Panc1 (cell line): ENCODE measurements around the gene ADAMTS2. TPM values are rescaled to one million over a fixed set of nuclear protein-coding genes. Genes with fewer than 3 reads are reported as not detected.

ENCODE experiments used
- ATAC-seq: fragments of 200-7000 bp; cut with Tn5 transposase; 2 replicates; pipeline ENCODE4 v1.9.1; 2020; ENCODE audit warnings: mild to moderate bottlenecking, moderate library complexity
- BruUV-seq: library from RNA; stranded (reverse); fragments of 400-500 nt; replicated peaks from 2 replicates; lab custom pipeline; 2021; lab: Mats Ljungman, UMichigan
- CTCF ChIA-PET: fragments of 300-600 bp; sonication (Branson Sonifier 250); formaldehyde crosslinking; loops from one replicate; lab custom pipeline; 2022; ENCODE audit warnings: antibody characterized with exemption; lab: Charles Lee
- POLR2A ChIA-PET: fragments of 300-600 bp; sonication (Branson Sonifier 250); formaldehyde crosslinking; loops from one replicate; lab custom pipeline; 2022; ENCODE audit warnings: antibody characterized with exemption; lab: Charles Lee
- DNase-seq: peaks from one replicate; pipeline ENCODE4 v3.0.0-alpha.2; 2010; ENCODE audit warnings: low read depth, low spot score
- H3K27ac ChIP-seq: 2 replicates; pipeline ENCODE4 v1.5.1; 2011; ENCODE audit warnings: mild to moderate bottlenecking, low read length, inconsistent platforms
- H3K27me3 ChIP-seq: fragments of 200-500 bp; sonication (Bioruptor generic); 2 replicates; pipeline ENCODE4 v1.6.0; 2014; ENCODE audit warnings: low read length, inconsistent platforms; ENCODE audit not compliant: control insufficient read depth, insufficient read depth
- H3K36me3 ChIP-seq: fragments of 200-500 bp; sonication (Bioruptor generic); 2 replicates; pipeline ENCODE4 v1.5.1; 2014; ENCODE audit warnings: inconsistent platforms, mild to moderate bottlenecking, low read length, moderate library complexity; ENCODE audit not compliant: control insufficient read depth, insufficient read depth
- H3K4me1 ChIP-seq: 2 replicates; pipeline ENCODE4 v1.5.1; 2011; ENCODE audit warnings: inconsistent platforms, mild to moderate bottlenecking, low read length, moderate library complexity; ENCODE audit not compliant: control insufficient read depth, insufficient read depth
- H3K4me3 ChIP-seq, 2 experiments: 2 replicates each; pipeline ENCODE4 v1.5.1; 2011 to 2012; ENCODE audit warnings: low read depth in 2 of 2, low read length in 2 of 2, mild to moderate bottlenecking in 2 of 2, inconsistent platforms in 1 of 2, moderate library complexity in 1 of 2
- H3K9me3 ChIP-seq: fragments of 200-500 bp; sonication (Bioruptor generic); 2 replicates; pipeline ENCODE4 v1.5.1; 2014; ENCODE audit warnings: low read depth, mild to moderate bottlenecking, inconsistent platforms, low read length, moderate library complexity; ENCODE audit not compliant: control insufficient read depth, insufficient read depth
- POLR2AphosphoS5 ChIP-seq: IDR thresholded peaks from 2 replicates; pipeline ENCODE4 v1.6.1; 2012; ENCODE audit warnings: mild to moderate bottlenecking, low read depth, low read length, moderate library complexity
- SIN3A ChIP-seq: IDR thresholded peaks from 2 replicates; pipeline ENCODE4 v1.6.1; 2012; ENCODE audit warnings: low read depth, mild to moderate bottlenecking, low read length, moderate library complexity, borderline replicate concordance; ENCODE audit not compliant: insufficient read depth
- TCF7L2 ChIP-seq: IDR thresholded peaks from 2 replicates; pipeline ENCODE4 v1.6.1; 2011; ENCODE audit warnings: mild to moderate bottlenecking, low read depth, low read length, inconsistent platforms
- in situ Hi-C: cut with HindIII; loops from 2 replicates; pipeline ENCODE4 v1.10.0; 2016; ENCODE audit warnings: low sequenced_read_pairs, low pct_unique_long_range_greater_than_20kb
- intact Hi-C: fragments of 100-400 bp; cut with micrococcal nuclease; formaldehyde crosslinking; loops from one replicate; pipeline ENCODE4 v1.10.0; 2022; ENCODE audit not compliant: unreplicated experiment
- total RNA-seq: library from RNA; stranded (reverse); gene quantifications from one replicate; pipeline ENCODE4 v1.2.1, GENCODE V29; 2021; ENCODE audit not compliant: unreplicated experiment
- TF ChIP-seq, protein P1 (sequence below): fragments of 450-650 bp; IDR thresholded peaks from 2 replicates; pipeline ENCODE4 v1.5.1; 2017; ENCODE audit warnings: mild to moderate bottlenecking
- TF ChIP-seq, protein P2 (sequence below), 2 experiments: IDR thresholded peaks; 2 replicates each; pipeline ENCODE4 v1.6.1; 2011 to 2012; ENCODE audit warnings: low read depth in 2 of 2, control low read depth in 1 of 2, low read length in 1 of 2, mild to moderate bottlenecking in 1 of 2, moderate library complexity in 1 of 2; ENCODE audit not compliant: insufficient read depth in 1 of 2

ADAMTS2 gene
- total RNA-seq, 1 experiment from 2014 or later: 0.13 TPM

DNA sequence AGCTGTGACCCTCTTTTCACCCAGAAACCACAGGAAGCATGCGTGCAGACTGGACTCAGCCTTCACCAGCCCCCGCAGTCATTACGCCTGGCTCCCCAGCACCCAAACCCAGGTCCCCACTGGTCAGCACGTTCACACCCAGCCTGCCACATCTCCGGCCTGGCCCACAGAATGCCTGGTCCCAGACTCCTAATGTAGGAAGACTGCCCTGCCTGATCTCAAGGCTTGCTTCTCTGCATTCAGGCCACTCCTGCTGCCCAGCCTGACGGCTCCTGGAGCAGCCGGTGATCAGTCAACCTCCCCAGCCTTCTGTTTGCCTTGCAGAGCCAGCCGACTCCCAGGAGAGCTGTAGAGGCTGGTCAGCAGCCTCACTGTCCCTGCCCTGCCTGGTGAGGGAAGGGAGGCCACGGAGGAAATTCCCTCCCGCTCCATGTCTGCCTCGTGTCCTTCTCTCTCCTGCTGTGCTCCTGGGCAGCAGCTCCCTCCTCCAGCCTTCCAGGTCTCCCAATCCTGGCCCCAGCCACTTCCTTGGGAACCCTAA lies 25.4 kb downstream of the ADAMTS2 start:
- H3K4me1 ChIP-seq: no peaks in the 10 kb centered on the region
- no TSS peak for BruUV-seq
- H3K36me3 ChIP-seq: no peaks in the 10 kb centered on the region
- H3K27me3 ChIP-seq: peaks cover 3% of the 10 kb centered on the region; the same call in 1 of the 2 replicates
- ChIA-PET POLR2A (interaction anchor here (0.7 kb wide), 1 partner anchor 195 kb away, joined by 6 read pairs; no protein-coding TSS in a partner anchor), CTCF (interaction anchor here (0.7 kb wide), 1 partner anchor 24 kb away, joined by 4 read pairs; no protein-coding TSS in a partner anchor)
- no peak for TF ChIP-seq SIN3A
- no peak for TF ChIP-seq POLR2AphosphoS5
- TF ChIP-seq, protein P1, sequence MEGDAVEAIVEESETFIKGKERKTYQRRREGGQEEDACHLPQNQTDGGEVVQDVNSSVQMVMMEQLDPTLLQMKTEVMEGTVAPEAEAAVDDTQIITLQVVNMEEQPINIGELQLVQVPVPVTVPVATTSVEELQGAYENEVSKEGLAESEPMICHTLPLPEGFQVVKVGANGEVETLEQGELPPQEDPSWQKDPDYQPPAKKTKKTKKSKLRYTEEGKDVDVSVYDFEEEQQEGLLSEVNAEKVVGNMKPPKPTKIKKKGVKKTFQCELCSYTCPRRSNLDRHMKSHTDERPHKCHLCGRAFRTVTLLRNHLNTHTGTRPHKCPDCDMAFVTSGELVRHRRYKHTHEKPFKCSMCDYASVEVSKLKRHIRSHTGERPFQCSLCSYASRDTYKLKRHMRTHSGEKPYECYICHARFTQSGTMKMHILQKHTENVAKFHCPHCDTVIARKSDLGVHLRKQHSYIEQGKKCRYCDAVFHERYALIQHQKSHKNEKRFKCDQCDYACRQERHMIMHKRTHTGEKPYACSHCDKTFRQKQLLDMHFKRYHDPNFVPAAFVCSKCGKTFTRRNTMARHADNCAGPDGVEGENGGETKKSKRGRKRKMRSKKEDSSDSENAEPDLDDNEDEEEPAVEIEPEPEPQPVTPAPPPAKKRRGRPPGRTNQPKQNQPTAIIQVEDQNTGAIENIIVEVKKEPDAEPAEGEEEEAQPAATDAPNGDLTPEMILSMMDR: no peak
- no peak for TF ChIP-seq TCF7L2
- TF ChIP-seq, protein P2, sequence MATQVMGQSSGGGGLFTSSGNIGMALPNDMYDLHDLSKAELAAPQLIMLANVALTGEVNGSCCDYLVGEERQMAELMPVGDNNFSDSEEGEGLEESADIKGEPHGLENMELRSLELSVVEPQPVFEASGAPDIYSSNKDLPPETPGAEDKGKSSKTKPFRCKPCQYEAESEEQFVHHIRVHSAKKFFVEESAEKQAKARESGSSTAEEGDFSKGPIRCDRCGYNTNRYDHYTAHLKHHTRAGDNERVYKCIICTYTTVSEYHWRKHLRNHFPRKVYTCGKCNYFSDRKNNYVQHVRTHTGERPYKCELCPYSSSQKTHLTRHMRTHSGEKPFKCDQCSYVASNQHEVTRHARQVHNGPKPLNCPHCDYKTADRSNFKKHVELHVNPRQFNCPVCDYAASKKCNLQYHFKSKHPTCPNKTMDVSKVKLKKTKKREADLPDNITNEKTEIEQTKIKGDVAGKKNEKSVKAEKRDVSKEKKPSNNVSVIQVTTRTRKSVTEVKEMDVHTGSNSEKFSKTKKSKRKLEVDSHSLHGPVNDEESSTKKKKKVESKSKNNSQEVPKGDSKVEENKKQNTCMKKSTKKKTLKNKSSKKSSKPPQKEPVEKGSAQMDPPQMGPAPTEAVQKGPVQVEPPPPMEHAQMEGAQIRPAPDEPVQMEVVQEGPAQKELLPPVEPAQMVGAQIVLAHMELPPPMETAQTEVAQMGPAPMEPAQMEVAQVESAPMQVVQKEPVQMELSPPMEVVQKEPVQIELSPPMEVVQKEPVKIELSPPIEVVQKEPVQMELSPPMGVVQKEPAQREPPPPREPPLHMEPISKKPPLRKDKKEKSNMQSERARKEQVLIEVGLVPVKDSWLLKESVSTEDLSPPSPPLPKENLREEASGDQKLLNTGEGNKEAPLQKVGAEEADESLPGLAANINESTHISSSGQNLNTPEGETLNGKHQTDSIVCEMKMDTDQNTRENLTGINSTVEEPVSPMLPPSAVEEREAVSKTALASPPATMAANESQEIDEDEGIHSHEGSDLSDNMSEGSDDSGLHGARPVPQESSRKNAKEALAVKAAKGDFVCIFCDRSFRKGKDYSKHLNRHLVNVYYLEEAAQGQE (IDR thresholded peaks at IDR 0.05; ENCODE audit: insufficient read depth in 1 of 2, low read depth in 2 of 2, low read length in 1 of 2): no peak
- H3K27ac ChIP-seq: no peak overlapping the region
- DNase-seq (no peak), ATAC-seq (no peak; the same call in 1 of the 2 replicates)
- intact Hi-C loops: no loop called here
- no peaks in the 10 kb centered on the region for H3K9me3 ChIP-seq
- in situ Hi-C loops: no loop called here
- H3K4me3 ChIP-seq: no peak overlapping the region

DNA sequence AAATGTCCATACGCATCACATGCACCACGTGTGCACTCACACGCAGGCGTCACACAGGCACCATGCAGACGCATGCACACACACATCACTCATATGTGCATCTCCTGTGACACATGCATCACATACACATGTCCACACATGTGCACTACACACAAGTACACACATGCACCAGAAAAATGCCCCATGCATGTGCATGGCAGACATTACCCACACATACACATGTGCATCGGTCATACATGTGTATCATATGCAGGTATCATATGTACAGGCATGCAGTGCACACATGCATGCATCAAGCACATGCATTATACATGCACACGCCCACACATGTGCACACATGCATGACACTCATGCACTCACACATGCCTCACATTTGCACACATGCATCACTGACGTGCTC lies 26.1 kb downstream of the ADAMTS2 start:
- ATAC-seq (no peak), DNase-seq (no peak)
- in situ Hi-C loops: no loop called here
- Histone ChIP-seq H3K9me3 (no peaks in the 10 kb centered on the region), H3K27ac (no peak overlapping the region), H3K4me3 (no peak overlapping the region), H3K27me3 (peaks cover 3% of the 10 kb centered on the region; the same call in 1 of the 2 replicates), H3K4me1 (no peaks in the 10 kb centered on the region), H3K36me3 (no peaks in the 10 kb centered on the region)
- no TSS peak for BruUV-seq
- ChIA-PET POLR2A (no interaction called here), CTCF (no interaction called here)
- intact Hi-C loops: no loop called here
- TF ChIP-seq POLR2AphosphoS5 (no peak), SIN3A (no peak), TCF7L2 (no peak)
- TF ChIP-seq, protein P1: no peak
- TF ChIP-seq, protein P2 (IDR thresholded peaks at IDR 0.05; ENCODE audit: insufficient read depth in 1 of 2, low read depth in 2 of 2, low read length in 1 of 2): no peak
